ENCODE data around the gene NEB.
"Not testable (repeated sequence)": the region's sequence is repeated elsewhere in the genome, so short reads cannot be mapped to it uniquely, and the experiment has no call there.

NEB gene

DNA sequence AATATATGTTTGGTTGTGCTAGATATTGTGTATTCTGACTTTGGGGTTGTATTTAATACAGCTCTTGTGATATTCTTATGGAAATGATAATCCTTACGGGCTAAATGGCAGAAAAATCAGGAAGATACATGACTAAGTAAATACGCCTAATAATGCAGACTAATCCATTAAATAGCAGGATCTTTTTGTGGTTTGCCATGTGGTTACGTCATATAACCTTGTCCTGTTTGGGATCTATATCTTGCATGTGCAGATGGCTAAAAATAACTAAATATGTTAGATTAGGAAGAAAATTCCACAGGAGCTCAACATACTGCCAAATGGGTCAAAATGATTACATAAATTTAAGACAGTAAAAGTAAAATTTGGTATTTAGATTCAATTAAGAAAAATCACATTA is 83.0 kb downstream of the NEB start:
- in situ Hi-C loops (cut with HindIII; ENCODE audit: low sequenced_read_pairs) = no loop called here
- TF ChIP-seq, protein P1, sequence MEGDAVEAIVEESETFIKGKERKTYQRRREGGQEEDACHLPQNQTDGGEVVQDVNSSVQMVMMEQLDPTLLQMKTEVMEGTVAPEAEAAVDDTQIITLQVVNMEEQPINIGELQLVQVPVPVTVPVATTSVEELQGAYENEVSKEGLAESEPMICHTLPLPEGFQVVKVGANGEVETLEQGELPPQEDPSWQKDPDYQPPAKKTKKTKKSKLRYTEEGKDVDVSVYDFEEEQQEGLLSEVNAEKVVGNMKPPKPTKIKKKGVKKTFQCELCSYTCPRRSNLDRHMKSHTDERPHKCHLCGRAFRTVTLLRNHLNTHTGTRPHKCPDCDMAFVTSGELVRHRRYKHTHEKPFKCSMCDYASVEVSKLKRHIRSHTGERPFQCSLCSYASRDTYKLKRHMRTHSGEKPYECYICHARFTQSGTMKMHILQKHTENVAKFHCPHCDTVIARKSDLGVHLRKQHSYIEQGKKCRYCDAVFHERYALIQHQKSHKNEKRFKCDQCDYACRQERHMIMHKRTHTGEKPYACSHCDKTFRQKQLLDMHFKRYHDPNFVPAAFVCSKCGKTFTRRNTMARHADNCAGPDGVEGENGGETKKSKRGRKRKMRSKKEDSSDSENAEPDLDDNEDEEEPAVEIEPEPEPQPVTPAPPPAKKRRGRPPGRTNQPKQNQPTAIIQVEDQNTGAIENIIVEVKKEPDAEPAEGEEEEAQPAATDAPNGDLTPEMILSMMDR (IDR thresholded peaks at IDR 0.05; ENCODE audit: low read depth, low read length) = no peak
- no peak for DNase-seq (ENCODE audit: low read depth, low spot score)
- H3K4me3 ChIP-seq (ENCODE audit: low read depth, low read length) = no peak overlapping the region

DNA sequence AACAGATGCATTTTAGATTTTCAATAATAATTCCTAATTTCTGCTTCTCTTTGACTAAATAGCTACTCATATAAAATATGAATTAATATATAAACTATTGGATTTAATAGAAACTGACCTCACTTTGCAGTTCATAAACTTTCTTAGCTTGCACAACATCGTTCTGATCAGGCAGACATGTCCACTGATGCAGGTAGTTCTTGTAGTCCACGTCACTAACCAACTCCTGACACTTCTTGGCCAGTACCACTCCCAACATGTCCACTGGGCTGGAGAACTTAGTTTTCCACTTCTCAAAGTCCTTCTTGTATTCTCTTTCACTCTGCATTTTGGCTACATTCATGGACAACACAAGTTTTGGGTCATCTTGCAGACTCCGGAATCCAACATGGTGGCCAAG is 83.8 kb downstream of the NEB start:
- no peak for DNase-seq (ENCODE audit: low read depth, low spot score)
- in situ Hi-C loops (cut with HindIII; ENCODE audit: low sequenced_read_pairs) = no loop called here
- no peak overlapping the region for H3K4me3 ChIP-seq (ENCODE audit: low read depth, low read length)
- TF ChIP-seq, protein P1 (IDR thresholded peaks at IDR 0.05; ENCODE audit: low read depth, low read length) = no peak

DNA sequence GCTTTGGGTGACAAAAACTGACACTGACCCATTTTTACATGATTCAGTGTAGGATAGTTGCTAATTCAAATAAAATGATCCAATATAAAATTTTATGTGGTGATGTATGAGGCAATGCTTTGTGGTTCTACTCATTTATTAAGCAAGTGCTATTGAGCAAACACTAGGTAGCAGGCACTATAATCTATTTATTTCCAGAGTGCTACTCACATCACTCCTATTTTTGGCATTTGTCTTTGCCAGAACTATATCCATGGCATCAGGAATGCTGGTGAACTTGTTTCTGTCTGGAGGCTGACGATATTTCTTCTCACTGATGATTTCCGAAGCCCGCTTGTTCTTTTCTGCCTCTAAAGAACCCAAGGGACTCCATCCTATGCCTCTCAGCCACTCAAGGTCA is 84.3 kb downstream of the NEB start:
- H3K4me3 ChIP-seq (ENCODE audit: low read depth, low read length) = no peak overlapping the region
- no peak for DNase-seq (ENCODE audit: low read depth, low spot score)
- TF ChIP-seq, protein P1 (IDR thresholded peaks at IDR 0.05; ENCODE audit: low read depth, low read length) = no peak
- in situ Hi-C loops (cut with HindIII; ENCODE audit: low sequenced_read_pairs) = no loop called here

DNA sequence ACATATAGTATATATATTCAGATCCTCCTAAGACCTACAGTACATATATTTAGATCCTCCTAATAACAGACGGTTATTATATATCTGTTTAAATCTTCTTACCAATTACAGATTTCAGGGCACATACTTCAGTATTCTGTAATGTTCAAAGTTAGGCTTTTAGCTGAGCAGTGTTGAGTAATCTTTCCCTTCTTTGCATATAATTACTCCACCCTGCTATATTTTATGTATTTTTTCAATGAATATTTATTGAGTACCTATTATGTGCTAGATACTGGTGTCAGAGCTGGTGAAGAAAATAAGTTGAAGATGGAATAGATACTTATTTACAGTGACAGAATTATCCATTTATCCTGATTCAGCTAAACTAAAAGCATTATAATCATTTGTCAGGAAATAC is 84.9 kb downstream of the NEB start:
- H3K4me3 ChIP-seq (ENCODE audit: low read depth, low read length) = no peak overlapping the region
- TF ChIP-seq, protein P1 (IDR thresholded peaks at IDR 0.05; ENCODE audit: low read depth, low read length) = no peak
- in situ Hi-C loops (cut with HindIII; ENCODE audit: low sequenced_read_pairs) = no loop called here
- DNase-seq (ENCODE audit: low read depth, low spot score) = no peak

DNA sequence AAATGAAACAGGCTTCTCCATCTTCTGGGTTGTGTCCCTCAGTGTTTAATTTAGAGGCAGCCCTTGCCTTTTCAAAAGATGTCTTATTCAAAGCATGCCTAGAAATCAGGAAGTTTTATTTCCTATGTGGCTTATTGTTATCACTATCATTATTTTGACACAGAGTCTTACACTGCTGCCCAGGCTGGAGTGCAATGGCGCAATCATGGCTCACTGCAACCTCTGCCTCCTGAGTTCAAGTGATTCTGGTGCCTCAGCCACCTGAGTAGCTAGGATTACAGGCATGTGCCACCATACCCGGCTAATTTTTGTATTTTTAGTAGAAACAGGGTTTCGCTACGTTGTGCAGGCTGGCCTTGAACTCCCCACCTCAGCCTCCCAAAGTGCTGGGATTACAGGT is 87.8 kb downstream of the NEB start:
- DNase-seq (ENCODE audit: low read depth, low spot score); in situ Hi-C loops (cut with HindIII; ENCODE audit: low sequenced_read_pairs); H3K4me3 ChIP-seq (ENCODE audit: low read depth, low read length): not testable (repeated sequence)

DNA sequence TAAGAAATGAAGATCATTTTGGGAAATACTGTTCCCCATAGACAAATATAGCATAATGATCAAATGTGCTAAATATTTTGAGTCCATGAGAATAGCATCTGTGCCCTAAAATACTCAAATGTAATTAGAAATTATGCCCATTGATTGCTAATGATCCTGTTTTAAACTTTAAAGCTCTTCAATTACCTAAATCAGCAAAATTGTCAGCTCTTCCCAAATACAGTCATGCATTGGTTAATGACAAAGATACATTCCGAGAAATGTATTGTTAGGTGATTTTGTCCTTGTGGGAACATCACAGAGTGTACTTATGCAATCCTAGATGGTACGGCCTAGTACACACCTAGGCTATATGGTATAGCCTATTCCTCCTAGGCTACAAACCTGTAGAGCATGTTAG is 89.7 kb downstream of the NEB start:
- no peak for DNase-seq (ENCODE audit: low read depth, low spot score)
- in situ Hi-C loops (cut with HindIII; ENCODE audit: low sequenced_read_pairs) = no loop called here
- TF ChIP-seq, protein P1 (IDR thresholded peaks at IDR 0.05; ENCODE audit: low read depth, low read length) = no peak
- H3K4me3 ChIP-seq (ENCODE audit: low read depth, low read length) = no peak overlapping the region

DNA sequence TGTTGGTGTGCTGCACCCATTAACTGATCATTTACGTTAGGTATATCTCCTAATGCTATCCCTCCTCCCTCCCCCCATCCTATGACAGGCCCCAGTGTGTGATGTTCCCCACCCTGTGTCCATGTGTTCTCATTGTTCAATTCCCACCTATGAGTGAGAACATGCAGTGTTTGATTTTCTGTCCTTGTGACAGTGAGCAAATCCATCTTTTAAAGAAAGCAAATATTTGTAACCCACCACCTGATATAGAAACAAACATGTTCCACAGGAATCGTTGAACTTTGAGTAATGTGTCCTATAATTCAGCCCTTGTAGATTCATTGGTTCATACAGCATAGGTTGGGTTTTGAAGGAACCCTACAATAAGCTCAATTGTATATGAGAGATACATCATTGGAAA is 92.4 kb downstream of the NEB start:
- H3K4me3 ChIP-seq (ENCODE audit: low read depth, low read length); DNase-seq (ENCODE audit: low read depth, low spot score); in situ Hi-C loops (cut with HindIII; ENCODE audit: low sequenced_read_pairs): not testable (repeated sequence)

DNA sequence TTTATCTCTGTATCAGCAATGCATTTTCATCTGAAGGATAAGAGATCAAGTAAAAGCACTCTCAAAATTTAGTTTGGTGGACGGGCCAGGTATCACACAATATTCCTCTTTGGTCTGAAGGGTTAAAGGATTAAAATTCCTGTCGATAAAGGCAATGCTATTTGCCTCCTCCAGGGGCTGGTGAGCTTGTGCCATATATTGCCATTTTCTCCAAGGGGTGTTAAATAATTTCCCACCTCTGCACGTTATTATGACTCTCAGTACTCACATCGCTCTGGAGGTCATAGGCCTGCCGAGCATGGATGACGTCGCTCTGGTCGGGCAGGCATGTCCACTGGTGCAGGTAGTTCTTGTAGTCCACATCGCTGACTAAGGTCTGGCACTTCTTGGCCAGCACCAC is 94.2 kb downstream of the NEB start:
- no peak for DNase-seq (ENCODE audit: low read depth, low spot score)
- no peak overlapping the region for H3K4me3 ChIP-seq (ENCODE audit: low read depth, low read length)
- in situ Hi-C loops (cut with HindIII; ENCODE audit: low sequenced_read_pairs) = no loop called here
- TF ChIP-seq, protein P1 (IDR thresholded peaks at IDR 0.05; ENCODE audit: low read depth, low read length) = no peak
